ENCODE results near the gene MAPK13.
"Not testable (repeated sequence)": the region's sequence is repeated elsewhere in the genome, so short reads cannot be mapped to it uniquely, and the experiment has no call there.

The MAPK13 gene

GRCh38 chr6:36115412-36115811, 14.9 kb upstream of the MAPK13 start:
- no peak for DNase-seq

GRCh38 chr6:36116066-36116864, 14.0 kb upstream of the MAPK13 start:
- no peak for DNase-seq

- DNase-seq, result no peak
Measured at GRCh38 chr6:36116943-36117342, 13.4 kb upstream of the MAPK13 start.

- DNase-seq, result no peak
Measured at GRCh38 chr6:36117658-36118549, 12.4 kb upstream of the MAPK13 start.

GRCh38 chr6:36118550-36119107, 11.7 kb upstream of the MAPK13 start:
- peak; percentile 15 for DNase-seq

GRCh38 chr6:36119209-36119608, 11.1 kb upstream of the MAPK13 start:
- DNase-seq, result no peak

- DNase-seq, result no peak
Measured at GRCh38 chr6:36120018-36120417, 10.3 kb upstream of the MAPK13 start.

GRCh38 chr6:36120539-36120938, 9.8 kb upstream of the MAPK13 start:
- no peak for DNase-seq

GRCh38 chr6:36120979-36121786, 9.1 kb upstream of the MAPK13 start:
- DNase-seq, result no peak

GRCh38 chr6:36121787-36122494, 8.4 kb upstream of the MAPK13 start:
- no peak for DNase-seq

- DNase-seq, result no peak
Measured at GRCh38 chr6:36122495-36123269, 7.6 kb upstream of the MAPK13 start.

GRCh38 chr6:36123270-36124139, 6.8 kb upstream of the MAPK13 start:
- peak; percentile 17 for DNase-seq

GRCh38 chr6:36124346-36124745, 6.0 kb upstream of the MAPK13 start:
- DNase-seq, result not testable (repeated sequence)

GRCh38 chr6:36124881-36125280, 5.4 kb upstream of the MAPK13 start:
- DNase-seq, result no peak

- no peak for DNase-seq
Measured at GRCh38 chr6:36125575-36125974, 4.7 kb upstream of the MAPK13 start.

GRCh38 chr6:36126121-36126520, 4.2 kb upstream of the MAPK13 start:
- DNase-seq, result no peak

- DNase-seq, result no peak
Measured at GRCh38 chr6:36126553-36127458, 3.5 kb upstream of the MAPK13 start.

- DNase-seq, result no peak
Measured at GRCh38 chr6:36127462-36128016, 2.8 kb upstream of the MAPK13 start.

- no peak for DNase-seq
Measured at GRCh38 chr6:36128073-36128472, 2.2 kb upstream of the MAPK13 start.

All from T1000 (cell line).